IMR-90 (cell line): ENCODE data around the gene RAI1.

Experiments used
- CEBPB ChIP-seq: IDR thresholded peaks from 2 replicates; pipeline ENCODE4 v1.6.1; 2012; ENCODE audit warnings: low read depth, low read length, improper control_type of control experiment
- MAZ ChIP-seq: IDR thresholded peaks from 2 replicates; pipeline ENCODE4 v1.6.1; 2012; ENCODE audit warnings: low read depth, mild to moderate bottlenecking, low read length, improper control_type of control experiment, moderate library complexity, borderline replicate concordance
- MXI1 ChIP-seq: IDR thresholded peaks from 2 replicates; pipeline ENCODE4 v1.6.1; 2012; ENCODE audit warnings: low read depth, mild to moderate bottlenecking, low read length, moderate library complexity, borderline replicate concordance
- POLR2A ChIP-seq: IDR thresholded peaks from 2 replicates; pipeline ENCODE4 v1.6.1; 2012; ENCODE audit warnings: mild to moderate bottlenecking, low read depth, low read length
- RAD21 ChIP-seq: IDR thresholded peaks from 2 replicates; pipeline ENCODE4 v1.6.1; 2012; ENCODE audit warnings: low read length, improper control_type of control experiment
- RCOR1 ChIP-seq: IDR thresholded peaks from 2 replicates; pipeline ENCODE4 v1.6.1; 2012; ENCODE audit warnings: mild to moderate bottlenecking, low read length, improper control_type of control experiment; ENCODE audit not compliant: insufficient replicate concordance
- RFX5 ChIP-seq: IDR thresholded peaks from 2 replicates; pipeline ENCODE4 v1.8.0; 2012; ENCODE audit warnings: low read depth, mild to moderate bottlenecking, low read length, moderate library complexity
- SMC3 ChIP-seq: fragments of 150-350 bp; IDR thresholded peaks from 2 replicates; pipeline ENCODE4 v1.6.1; 2016; ENCODE audit warnings: low read depth, mild to moderate bottlenecking, antibody characterized with exemption, low read length, moderate library complexity
- TF ChIP-seq, protein P1 (sequence below): conservative IDR thresholded peaks from 2 replicates; pipeline ENCODE4 v1.5.1; 2012; ENCODE audit warnings: mild to moderate bottlenecking, low read depth, low read length, improper control_type of control experiment
- TF ChIP-seq, protein P2 (sequence below): fragments of 150-350 bp; IDR thresholded peaks from 2 replicates; pipeline ENCODE4 v1.6.1; 2017; ENCODE audit warnings: mild to moderate bottlenecking, antibody characterized with exemption, low read length, low read depth
- TF ChIP-seq, protein P3 (sequence below): fragments of 150-350 bp; IDR thresholded peaks from 2 replicates; pipeline ENCODE4 v1.6.1; 2016; ENCODE audit warnings: low read depth, mild to moderate bottlenecking, low read length, moderate library complexity, borderline replicate concordance

DNA sequence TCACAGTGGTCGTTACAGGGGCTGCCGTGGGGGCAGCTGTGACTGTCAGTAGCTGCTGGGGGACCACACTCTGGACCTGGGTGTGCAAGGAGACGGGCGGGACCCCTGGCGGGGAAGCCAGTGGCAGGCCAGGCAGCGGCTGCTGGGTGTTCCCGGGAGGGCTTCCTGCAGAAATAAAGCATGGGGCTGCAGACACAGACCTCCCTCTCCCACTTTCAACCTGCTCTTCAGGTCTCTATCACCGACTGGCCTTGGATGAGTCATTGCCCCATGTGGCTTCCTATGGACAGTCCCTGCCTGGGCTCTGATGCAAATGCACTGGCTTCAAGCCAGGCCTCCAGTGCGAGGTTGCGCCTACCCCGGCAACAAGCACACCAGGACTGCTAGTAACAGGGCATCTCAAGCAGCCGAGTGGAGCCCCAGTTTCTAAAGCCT, 138.3 kb downstream of the RAI1 start:
- no peak for TF ChIP-seq POLR2A
- no peak for TF ChIP-seq RCOR1
- TF ChIP-seq, protein P1, sequence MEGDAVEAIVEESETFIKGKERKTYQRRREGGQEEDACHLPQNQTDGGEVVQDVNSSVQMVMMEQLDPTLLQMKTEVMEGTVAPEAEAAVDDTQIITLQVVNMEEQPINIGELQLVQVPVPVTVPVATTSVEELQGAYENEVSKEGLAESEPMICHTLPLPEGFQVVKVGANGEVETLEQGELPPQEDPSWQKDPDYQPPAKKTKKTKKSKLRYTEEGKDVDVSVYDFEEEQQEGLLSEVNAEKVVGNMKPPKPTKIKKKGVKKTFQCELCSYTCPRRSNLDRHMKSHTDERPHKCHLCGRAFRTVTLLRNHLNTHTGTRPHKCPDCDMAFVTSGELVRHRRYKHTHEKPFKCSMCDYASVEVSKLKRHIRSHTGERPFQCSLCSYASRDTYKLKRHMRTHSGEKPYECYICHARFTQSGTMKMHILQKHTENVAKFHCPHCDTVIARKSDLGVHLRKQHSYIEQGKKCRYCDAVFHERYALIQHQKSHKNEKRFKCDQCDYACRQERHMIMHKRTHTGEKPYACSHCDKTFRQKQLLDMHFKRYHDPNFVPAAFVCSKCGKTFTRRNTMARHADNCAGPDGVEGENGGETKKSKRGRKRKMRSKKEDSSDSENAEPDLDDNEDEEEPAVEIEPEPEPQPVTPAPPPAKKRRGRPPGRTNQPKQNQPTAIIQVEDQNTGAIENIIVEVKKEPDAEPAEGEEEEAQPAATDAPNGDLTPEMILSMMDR, result no peak
- no peak for TF ChIP-seq SMC3
- no peak for TF ChIP-seq MXI1
- TF ChIP-seq RFX5, result no peak
- TF ChIP-seq MAZ, result no peak
- TF ChIP-seq, protein P2, sequence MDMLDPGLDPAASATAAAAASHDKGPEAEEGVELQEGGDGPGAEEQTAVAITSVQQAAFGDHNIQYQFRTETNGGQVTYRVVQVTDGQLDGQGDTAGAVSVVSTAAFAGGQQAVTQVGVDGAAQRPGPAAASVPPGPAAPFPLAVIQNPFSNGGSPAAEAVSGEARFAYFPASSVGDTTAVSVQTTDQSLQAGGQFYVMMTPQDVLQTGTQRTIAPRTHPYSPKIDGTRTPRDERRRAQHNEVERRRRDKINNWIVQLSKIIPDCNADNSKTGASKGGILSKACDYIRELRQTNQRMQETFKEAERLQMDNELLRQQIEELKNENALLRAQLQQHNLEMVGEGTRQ, result peak; percentile 78; the same call in 1 of the 2 replicates
- TF ChIP-seq CEBPB, result peak; percentile 87
- TF ChIP-seq, protein P3, sequence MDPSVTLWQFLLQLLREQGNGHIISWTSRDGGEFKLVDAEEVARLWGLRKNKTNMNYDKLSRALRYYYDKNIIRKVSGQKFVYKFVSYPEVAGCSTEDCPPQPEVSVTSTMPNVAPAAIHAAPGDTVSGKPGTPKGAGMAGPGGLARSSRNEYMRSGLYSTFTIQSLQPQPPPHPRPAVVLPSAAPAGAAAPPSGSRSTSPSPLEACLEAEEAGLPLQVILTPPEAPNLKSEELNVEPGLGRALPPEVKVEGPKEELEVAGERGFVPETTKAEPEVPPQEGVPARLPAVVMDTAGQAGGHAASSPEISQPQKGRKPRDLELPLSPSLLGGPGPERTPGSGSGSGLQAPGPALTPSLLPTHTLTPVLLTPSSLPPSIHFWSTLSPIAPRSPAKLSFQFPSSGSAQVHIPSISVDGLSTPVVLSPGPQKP, result no peak
- TF ChIP-seq RAD21, result 0 out of 2 replicates have a peak, but pooled peaks have one; percentile 2
